ENCODE results near the gene CADM2. TPM values are rescaled to one million over a fixed set of nuclear protein-coding genes. Genes with fewer than 3 reads are reported as not detected.

Gene CADM2
- polyA plus RNA-seq, 1 donor from 2014 or later = not detected

DNA sequence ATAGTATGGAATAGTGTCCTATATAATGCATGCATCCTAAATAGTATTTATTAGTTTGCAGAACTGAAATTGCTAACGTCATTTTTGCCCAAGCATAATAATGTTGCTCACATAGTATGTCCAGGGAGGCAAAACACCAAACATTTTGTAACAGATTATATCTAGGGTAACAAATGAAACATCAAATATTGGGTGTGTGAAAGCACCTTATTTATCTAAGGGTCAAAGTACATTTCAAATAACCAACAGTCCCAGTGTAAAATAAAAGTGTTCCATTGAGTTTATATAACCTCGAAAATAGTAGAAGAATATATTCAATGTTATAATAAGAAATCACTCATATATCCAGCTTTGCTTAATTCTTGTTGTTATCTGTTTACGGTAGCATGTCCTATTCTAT lies 363.1 kb downstream of the CADM2 start:
- Mint-ChIP-seq H3K27me3 (no peaks in the 10 kb centered on the region), H3K4me1 (no peaks in the 10 kb centered on the region), H3K9me3 (peaks cover 0 to 4% (median 3%) of the 10 kb centered on the region in 3 donors), H3K4me3 (no peak overlapping the region), H3K27ac (no peak overlapping the region), H3K36me3 (no peaks in the 10 kb centered on the region)

DNA sequence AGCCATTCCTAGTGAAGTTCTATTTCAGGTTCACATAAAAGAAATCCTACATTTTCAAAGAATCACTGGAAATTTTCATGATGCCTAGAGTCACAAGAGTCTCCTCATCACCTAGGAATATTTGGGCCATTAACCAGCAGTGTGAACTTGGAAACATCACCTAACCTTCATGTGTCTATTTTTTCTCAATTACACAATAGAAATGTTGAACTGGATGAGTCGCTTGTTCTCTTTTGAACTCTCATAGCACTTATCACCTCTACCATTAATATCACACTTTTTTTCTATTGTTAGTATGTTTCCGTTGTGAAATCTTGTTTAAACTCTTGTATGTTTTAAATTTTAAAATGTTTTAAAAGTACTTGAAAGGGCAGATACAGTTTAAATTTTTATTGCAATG lies 371.3 kb downstream of the CADM2 start:
- Mint-ChIP-seq H3K36me3 (no peaks in the 10 kb centered on the region), H3K27me3 (no peaks in the 10 kb centered on the region), H3K4me1 (no peaks in the 10 kb centered on the region), H3K27ac (no peak overlapping the region), H3K9me3 (peaks cover under 1 to 5% (median 1%) of the 10 kb centered on the region in 3 donors), H3K4me3 (no peak overlapping the region)

- no peaks in the 10 kb centered on the region for H3K4me1 Mint-ChIP-seq
- peaks cover 0 to 7% (median 2%) of the 10 kb centered on the region in 3 donors for H3K9me3 Mint-ChIP-seq
- H3K36me3 Mint-ChIP-seq = no peaks in the 10 kb centered on the region
- H3K4me3 Mint-ChIP-seq = no peak overlapping the region
- H3K27me3 Mint-ChIP-seq = no peaks in the 10 kb centered on the region
- no peak overlapping the region for H3K27ac Mint-ChIP-seq
Measured at GRCh38 chr3:85337895-85338294, 379.1 kb downstream of the CADM2 start.

DNA sequence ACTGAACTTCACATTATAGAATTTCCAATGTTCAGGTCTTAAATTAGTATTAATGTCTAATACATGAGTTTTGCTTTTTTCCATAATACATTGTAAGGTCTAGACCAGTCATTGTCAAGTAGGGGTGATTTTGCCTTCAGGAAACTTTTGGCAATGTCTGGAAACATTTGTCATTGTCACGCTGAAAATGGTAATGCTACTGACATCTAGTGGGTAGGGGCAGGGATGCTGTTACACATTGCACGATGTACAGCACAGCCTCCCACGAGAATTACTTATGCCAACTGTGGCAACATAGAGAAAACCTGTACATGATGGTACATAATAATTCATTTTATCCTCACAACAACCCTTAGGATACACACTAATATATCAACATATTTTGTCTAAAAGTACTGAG lies 384.1 kb downstream of the CADM2 start:
- H3K9me3 Mint-ChIP-seq = peaks cover 0 to 3% (median 2%) of the 10 kb centered on the region in 3 donors
- H3K27me3 Mint-ChIP-seq = no peaks in the 10 kb centered on the region
- no peaks in the 10 kb centered on the region for H3K4me1 Mint-ChIP-seq
- no peaks in the 10 kb centered on the region for H3K36me3 Mint-ChIP-seq
- no peak overlapping the region for H3K27ac Mint-ChIP-seq
- no peak overlapping the region for H3K4me3 Mint-ChIP-seq

- H3K4me3 Mint-ChIP-seq = no peak overlapping the region
- no peak overlapping the region for H3K27ac Mint-ChIP-seq
- H3K36me3 Mint-ChIP-seq = no peaks in the 10 kb centered on the region
- H3K27me3 Mint-ChIP-seq = no peaks in the 10 kb centered on the region
- no peaks in the 10 kb centered on the region for H3K9me3 Mint-ChIP-seq
- no peaks in the 10 kb centered on the region for H3K4me1 Mint-ChIP-seq
Measured at GRCh38 chr3:85355572-85355971, 396.8 kb downstream of the CADM2 start.

DNA sequence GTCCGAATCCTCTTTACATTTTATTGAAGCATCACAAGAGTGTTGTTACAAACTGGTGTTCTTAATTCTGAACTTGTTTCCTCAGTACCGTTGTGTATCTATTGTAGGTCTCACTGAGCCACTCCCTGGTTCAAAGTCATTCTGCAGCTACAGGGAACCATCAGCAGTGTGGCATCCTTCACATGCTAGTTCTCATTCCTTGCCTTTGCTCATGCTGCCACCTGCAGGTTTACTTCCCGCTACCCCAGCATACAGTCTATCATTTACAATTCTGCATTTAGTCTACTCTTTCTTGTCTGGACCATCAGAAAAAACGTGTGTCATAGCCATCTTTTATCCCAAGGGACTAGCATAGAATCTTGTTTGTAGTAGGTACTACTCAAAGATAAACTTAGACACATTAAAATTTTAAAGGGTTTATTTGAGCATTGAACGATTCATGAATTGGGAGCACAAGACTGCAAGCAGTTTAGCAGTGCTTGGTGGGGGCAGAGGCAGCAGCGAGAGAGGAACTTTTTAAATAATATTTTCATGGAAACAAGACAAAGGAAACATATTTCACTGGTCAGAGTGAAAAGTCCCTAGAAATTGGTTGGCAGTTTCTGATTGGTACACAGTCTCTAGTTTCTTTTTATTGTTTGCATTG lies 402.1 kb downstream of the CADM2 start:
- H3K36me3 Mint-ChIP-seq = no peaks in the 10 kb centered on the region
- no peak overlapping the region for H3K27ac Mint-ChIP-seq
- H3K4me3 Mint-ChIP-seq = no peak overlapping the region
- H3K4me1 Mint-ChIP-seq = no peaks in the 10 kb centered on the region
- peaks cover 0 to 4% (median 0%) of the 10 kb centered on the region in 3 donors for H3K9me3 Mint-ChIP-seq
- no peaks in the 10 kb centered on the region for H3K27me3 Mint-ChIP-seq

GRCh38 chr3:85364296-85364909 lies 405.6 kb downstream of the CADM2 start:
- Mint-ChIP-seq H3K9me3 (peaks cover 0 to 4% (median 0%) of the 10 kb centered on the region in 3 donors), H3K27ac (no peak overlapping the region), H3K27me3 (no peaks in the 10 kb centered on the region), H3K4me1 (no peaks in the 10 kb centered on the region), H3K36me3 (no peaks in the 10 kb centered on the region), H3K4me3 (no peak overlapping the region)

DNA sequence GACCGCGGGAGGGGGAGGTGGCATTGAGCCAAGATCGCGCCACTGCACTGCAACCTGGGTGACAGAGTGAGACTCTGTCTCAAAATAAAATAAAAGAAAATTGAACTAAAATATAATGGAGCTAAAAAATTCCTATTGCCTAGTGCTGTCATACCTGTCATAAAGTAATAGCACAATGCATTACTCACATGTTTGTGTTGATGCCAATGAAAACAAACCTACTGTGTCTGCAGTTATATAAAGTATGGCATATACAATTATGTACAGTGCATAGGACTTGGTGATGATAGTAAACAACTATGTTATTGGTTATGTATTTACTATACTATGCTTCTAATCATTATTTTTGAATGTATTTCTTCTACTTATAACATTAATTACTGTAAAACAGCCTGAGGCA lies 411.6 kb downstream of the CADM2 start:
- Mint-ChIP-seq H3K4me3 (no peak overlapping the region), H3K27ac (no peak overlapping the region), H3K36me3 (no peaks in the 10 kb centered on the region), H3K27me3 (no peaks in the 10 kb centered on the region), H3K9me3 (peaks cover 0 to 2% (median 0%) of the 10 kb centered on the region in 3 donors), H3K4me1 (no peaks in the 10 kb centered on the region)

GRCh38 chr3:85376131-85376530 lies 417.3 kb downstream of the CADM2 start:
- H3K4me3 Mint-ChIP-seq = no peak overlapping the region
- H3K27ac Mint-ChIP-seq = no peak overlapping the region
- no peaks in the 10 kb centered on the region for H3K27me3 Mint-ChIP-seq
- no peaks in the 10 kb centered on the region for H3K4me1 Mint-ChIP-seq
- peaks cover 0 to 2% (median 2%) of the 10 kb centered on the region in 3 donors for H3K9me3 Mint-ChIP-seq
- H3K36me3 Mint-ChIP-seq = no peaks in the 10 kb centered on the region

- H3K9me3 Mint-ChIP-seq = peaks cover 0 to 2% (median 2%) of the 10 kb centered on the region in 3 donors
- H3K27ac Mint-ChIP-seq = no peak overlapping the region
- H3K36me3 Mint-ChIP-seq = no peaks in the 10 kb centered on the region
- no peaks in the 10 kb centered on the region for H3K27me3 Mint-ChIP-seq
- no peak overlapping the region for H3K4me3 Mint-ChIP-seq
- H3K4me1 Mint-ChIP-seq = no peaks in the 10 kb centered on the region
Measured at GRCh38 chr3:85377115-85377514, 418.3 kb downstream of the CADM2 start.

- H3K27me3 Mint-ChIP-seq = no peaks in the 10 kb centered on the region
- H3K36me3 Mint-ChIP-seq = no peaks in the 10 kb centered on the region
- H3K9me3 Mint-ChIP-seq = peaks cover 0 to 5% (median 0%) of the 10 kb centered on the region in 3 donors
- no peak overlapping the region for H3K4me3 Mint-ChIP-seq
- H3K27ac Mint-ChIP-seq = no peak overlapping the region
- H3K4me1 Mint-ChIP-seq = no peaks in the 10 kb centered on the region
Measured at GRCh38 chr3:85384372-85384771, 425.6 kb downstream of the CADM2 start.

DNA sequence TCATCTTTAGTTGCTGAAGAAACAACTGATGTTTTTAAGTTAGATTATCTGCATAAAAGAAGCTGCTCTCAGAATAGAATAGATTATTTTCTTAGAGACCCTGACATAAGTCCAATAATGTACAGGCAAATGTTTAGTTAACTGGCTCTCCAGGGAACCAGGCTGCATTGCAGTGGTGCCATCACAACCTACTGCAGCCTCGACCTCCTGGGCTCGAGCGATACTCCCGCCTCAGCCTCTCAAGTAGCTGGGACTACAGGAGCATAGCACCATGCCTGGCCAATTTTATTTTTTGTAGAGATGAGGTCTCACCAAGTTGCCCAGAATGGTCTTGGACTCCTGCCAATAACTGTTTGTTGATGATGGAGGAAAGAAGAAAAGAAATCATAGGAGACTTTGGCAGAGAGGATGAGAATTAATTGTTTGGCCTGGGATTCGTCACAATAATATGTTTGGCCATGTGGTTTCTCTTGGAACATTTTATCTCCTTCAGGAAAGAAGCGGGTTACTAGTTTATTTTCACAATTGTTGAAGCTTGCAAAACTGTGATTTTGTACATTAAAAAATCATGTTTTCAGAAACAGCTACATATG lies 429.2 kb downstream of the CADM2 start:
- no peaks in the 10 kb centered on the region for H3K27me3 Mint-ChIP-seq
- H3K36me3 Mint-ChIP-seq = no peaks in the 10 kb centered on the region
- H3K9me3 Mint-ChIP-seq = peaks cover under 1 to 8% (median 4%) of the 10 kb centered on the region in 3 donors
- no peak overlapping the region for H3K4me3 Mint-ChIP-seq
- no peaks in the 10 kb centered on the region for H3K4me1 Mint-ChIP-seq
- H3K27ac Mint-ChIP-seq = no peak overlapping the region

GRCh38 chr3:85394424-85394823 lies 435.6 kb downstream of the CADM2 start:
- Mint-ChIP-seq H3K4me3 (no peak overlapping the region), H3K27ac (no peak overlapping the region), H3K36me3 (no peaks in the 10 kb centered on the region), H3K9me3 (peaks cover 3 to 13% (median 4%) of the 10 kb centered on the region in 3 donors), H3K27me3 (no peaks in the 10 kb centered on the region), H3K4me1 (no peaks in the 10 kb centered on the region)

DNA sequence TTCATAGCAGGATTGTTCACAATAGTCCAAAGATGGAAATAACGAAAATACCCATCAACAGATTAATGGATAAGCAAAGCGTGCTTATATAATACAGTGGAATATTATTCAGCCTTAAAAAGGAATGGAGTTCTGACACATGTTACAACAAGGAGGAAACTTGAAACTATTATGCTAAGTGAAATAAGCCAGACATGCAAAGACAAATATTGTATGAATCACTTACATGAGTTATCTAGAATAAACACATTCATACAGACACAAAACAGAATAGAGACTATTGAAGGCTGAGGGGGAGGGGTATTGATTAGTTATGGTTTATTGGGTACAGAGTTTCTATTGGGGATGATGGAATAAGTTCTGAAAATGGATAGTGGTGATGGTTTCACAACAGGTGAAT lies 438.6 kb downstream of the CADM2 start:
- no peak overlapping the region for H3K27ac Mint-ChIP-seq
- no peaks in the 10 kb centered on the region for H3K36me3 Mint-ChIP-seq
- no peaks in the 10 kb centered on the region for H3K4me1 Mint-ChIP-seq
- H3K27me3 Mint-ChIP-seq = no peaks in the 10 kb centered on the region
- peaks cover 0 to 16% (median 3%) of the 10 kb centered on the region in 3 donors for H3K9me3 Mint-ChIP-seq
- no peak overlapping the region for H3K4me3 Mint-ChIP-seq

DNA sequence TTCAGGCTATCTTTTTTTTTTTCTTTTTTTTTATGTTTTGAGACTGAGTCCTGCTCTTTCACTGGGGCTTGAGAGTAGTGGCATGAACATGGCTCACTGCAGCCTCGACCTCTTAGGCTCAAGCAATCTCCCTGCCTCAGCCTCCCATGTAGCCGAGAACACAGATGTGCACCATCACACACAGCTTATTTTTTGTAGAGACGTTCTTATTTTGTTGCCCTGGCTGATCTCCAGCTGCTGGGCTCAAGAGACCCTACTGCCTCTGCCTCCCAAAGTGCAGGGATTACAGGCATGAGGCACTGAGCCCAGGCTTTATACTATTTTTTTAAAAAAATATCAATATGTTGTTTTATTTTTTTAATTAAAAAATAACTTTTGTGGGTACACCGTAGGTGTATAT lies 467.3 kb downstream of the CADM2 start:
- H3K27me3 Mint-ChIP-seq = no peaks in the 10 kb centered on the region
- no peaks in the 10 kb centered on the region for H3K36me3 Mint-ChIP-seq
- H3K4me1 Mint-ChIP-seq = no peaks in the 10 kb centered on the region
- no peak overlapping the region for H3K4me3 Mint-ChIP-seq
- H3K27ac Mint-ChIP-seq = no peak overlapping the region
- peaks cover 0 to 16% (median 2%) of the 10 kb centered on the region in 3 donors for H3K9me3 Mint-ChIP-seq

- Mint-ChIP-seq H3K27me3 (no peaks in the 10 kb centered on the region), H3K4me3 (no peak overlapping the region), H3K36me3 (no peaks in the 10 kb centered on the region), H3K9me3 (peaks cover 0 to 9% (median 2%) of the 10 kb centered on the region in 3 donors), H3K4me1 (no peaks in the 10 kb centered on the region), H3K27ac (no peak overlapping the region)
Measured at GRCh38 chr3:85427467-85427866, 468.7 kb downstream of the CADM2 start.

Measured in IgD-negative memory B cell (primary cell).